K562 (cell line): ENCODE data around the gene TPD52L2. TPM values are rescaled to one million over a fixed set of nuclear protein-coding genes. Genes with fewer than 3 reads are reported as not detected.
A peak's percentile ranks its signal among the peaks of the same experiment; 100 is the strongest.

ENCODE experiments used
- BCL6 ChIP-seq: fragments of 250-450 bp; sonication (Bioruptor Pico); IDR thresholded peaks from 2 replicates; pipeline ENCODE4 v1.4.0; 2020
- CAMTA2 ChIP-seq: fragments of 250-450 bp; sonication (Bioruptor Pico); conservative IDR thresholded peaks from 2 replicates; pipeline ENCODE4 v1.5.1; 2022
- EZH2 ChIP-seq: IDR thresholded peaks from 2 replicates; pipeline ENCODE4 v1.6.1; 2012; ENCODE audit warnings: low read depth, mild to moderate bottlenecking, inconsistent platforms, low read length, borderline replicate concordance
- NFIX ChIP-seq: fragments of 250-450 bp; sonication (Bioruptor Pico); IDR thresholded peaks from 2 replicates; pipeline ENCODE4 v1.4.0; 2020; ENCODE audit warnings: low read depth, mild to moderate bottlenecking, moderate library complexity
- NFRKB ChIP-seq: fragments of 450-650 bp; IDR thresholded peaks from 2 replicates; pipeline ENCODE4 v1.6.1; 2016; ENCODE audit warnings: low read depth
- PHF8 ChIP-seq: fragments of 200-600 bp; sonication (generic); IDR thresholded peaks from 2 replicates; pipeline ENCODE4 v1.6.1; 2012; ENCODE audit warnings: mixed run types, mild to moderate bottlenecking, inconsistent platforms, low read length, moderate library complexity, borderline replicate concordance
- POU5F1 ChIP-seq: fragments of 150-350 bp; IDR thresholded peaks from 2 replicates; pipeline ENCODE4 v1.6.1; 2014; ENCODE audit warnings: borderline replicate concordance, low read length, low read depth, mild to moderate bottlenecking; ENCODE audit not compliant: partially characterized antibody
- PPARD ChIP-seq: fragments of 250-450 bp; sonication (Bioruptor Pico); IDR thresholded peaks from 2 replicates; pipeline ENCODE4 v1.8.0; 2022; ENCODE audit warnings: inconsistent platforms, mild to moderate bottlenecking, moderate library complexity
- PURB ChIP-seq: sonication (generic); formaldehyde crosslinking; IDR thresholded peaks from 2 replicates; pipeline ENCODE4 v1.9.0; 2021; ENCODE audit warnings: low read depth, mild to moderate bottlenecking, missing genetic modification reagents
- SRSF3 ChIP-seq: fragments of 200-400 bp; formaldehyde crosslinking; IDR thresholded peaks from 2 replicates; pipeline ENCODE4 v1.6.1; 2016; ENCODE audit warnings: mild to moderate bottlenecking, low read length, moderate library complexity; ENCODE audit not compliant: insufficient read depth
- TAL1 ChIP-seq: fragments of 450-650 bp; IDR thresholded peaks from 2 replicates; pipeline ENCODE4 v1.6.1; 2016; ENCODE audit warnings: mild to moderate bottlenecking
- TRIM24 ChIP-seq, 2 experiments: fragments of 450-650 bp; IDR thresholded peaks; 2 replicates each; pipeline ENCODE4 v1.6.1; 2016
- ZBTB1 ChIP-seq: sonication (generic); formaldehyde crosslinking; IDR thresholded peaks from 2 replicates; pipeline ENCODE4 v1.8.1; 2023; ENCODE audit warnings: missing genetic modification reagents, low read depth, mild to moderate bottlenecking, borderline replicate concordance
- ZNF146 ChIP-seq: IDR thresholded peaks from one replicate; pipeline ENCODE4 v1.6.1; 2018; ENCODE audit warnings: missing compliant biosample characterization; ENCODE audit not compliant: unreplicated experiment
- ZNF212 ChIP-seq: fragments of 450-650 bp; formaldehyde crosslinking; IDR thresholded peaks from 2 replicates; pipeline ENCODE4 v1.4.0; 2020; ENCODE audit warnings: mild to moderate bottlenecking
- ZNF23 ChIP-seq: fragments of 250-450 bp; sonication (Bioruptor Pico); IDR thresholded peaks from 2 replicates; pipeline ENCODE4 v1.4.0; 2020; ENCODE audit warnings: mild to moderate bottlenecking
- polyA plus RNA-seq, 8 experiments: library from polyadenylated mRNA; depleted of rRNA in 4 of 8; stranded (reverse) in 5 of 8; unstranded in 3 of 8; fragments of >200 nt; fragmentation: Nextera tagmentation in 2 of 8; fragmentation: Illumina TruSeq in 1 of 8; extraction: Ambion mirVana in 2 of 8; extraction: Trizol in 1 of 8; gene quantifications; 2 replicates each; pipeline versions ENCODE4 v1.2.1 to v1.2.3, GENCODE V29; 2011 to 2014; ENCODE audit warnings: inconsistent platforms in 1 of 8, missing spikeins in 1 of 8
- total RNA-seq, 7 experiments: library from RNA; depleted of rRNA in 6 of 7; stranded (reverse); fragments of >200 nt in 6 of 7; fragmentation: Illumina TruSeq in 2 of 7; extraction: Trizol in 2 of 7; gene quantifications; 2 replicates each; pipeline versions ENCODE4 v1.2.1 to v1.2.3, GENCODE V29; 2011 to 2021; ENCODE audit warnings: low replicate concordance in 1 of 7
- TF ChIP-seq, protein P1 (sequence below): fragments of 250-450 bp; sonication (Bioruptor Pico); IDR thresholded peaks from 2 replicates; pipeline ENCODE4 v1.8.0; 2021; ENCODE audit warnings: borderline replicate concordance, mild to moderate bottlenecking, moderate library complexity; ENCODE audit not compliant: poor library complexity, severe bottlenecking
- TF ChIP-seq, protein P2 (sequence below): fragments of 450-650 bp; IDR thresholded peaks from 2 replicates; pipeline ENCODE4 v1.6.1; 2017; ENCODE audit warnings: antibody characterized with exemption
- TF ChIP-seq, protein P3 (sequence below), 2 experiments: fragments of 450-650 bp; IDR thresholded peaks; 2 replicates each; pipeline ENCODE4 v1.6.1; 2018; ENCODE audit warnings: mild to moderate bottlenecking in 2 of 2, low read depth in 1 of 2; ENCODE audit not compliant: partially characterized antibody in 2 of 2
- TF ChIP-seq, protein P4 (sequence below): sonication (generic); formaldehyde crosslinking; IDR thresholded peaks from 2 replicates; pipeline ENCODE4 v1.8.0; 2023; ENCODE audit warnings: mild to moderate bottlenecking, missing genetic modification reagents

The TPD52L2 gene
- total and polyA plus RNA-seq, 9 of the 15 experiments (the other 6 are each of a cell fraction or from before 2014, with no cell fraction given), result 1.9 to 117 (median 74.6) TPM

DNA sequence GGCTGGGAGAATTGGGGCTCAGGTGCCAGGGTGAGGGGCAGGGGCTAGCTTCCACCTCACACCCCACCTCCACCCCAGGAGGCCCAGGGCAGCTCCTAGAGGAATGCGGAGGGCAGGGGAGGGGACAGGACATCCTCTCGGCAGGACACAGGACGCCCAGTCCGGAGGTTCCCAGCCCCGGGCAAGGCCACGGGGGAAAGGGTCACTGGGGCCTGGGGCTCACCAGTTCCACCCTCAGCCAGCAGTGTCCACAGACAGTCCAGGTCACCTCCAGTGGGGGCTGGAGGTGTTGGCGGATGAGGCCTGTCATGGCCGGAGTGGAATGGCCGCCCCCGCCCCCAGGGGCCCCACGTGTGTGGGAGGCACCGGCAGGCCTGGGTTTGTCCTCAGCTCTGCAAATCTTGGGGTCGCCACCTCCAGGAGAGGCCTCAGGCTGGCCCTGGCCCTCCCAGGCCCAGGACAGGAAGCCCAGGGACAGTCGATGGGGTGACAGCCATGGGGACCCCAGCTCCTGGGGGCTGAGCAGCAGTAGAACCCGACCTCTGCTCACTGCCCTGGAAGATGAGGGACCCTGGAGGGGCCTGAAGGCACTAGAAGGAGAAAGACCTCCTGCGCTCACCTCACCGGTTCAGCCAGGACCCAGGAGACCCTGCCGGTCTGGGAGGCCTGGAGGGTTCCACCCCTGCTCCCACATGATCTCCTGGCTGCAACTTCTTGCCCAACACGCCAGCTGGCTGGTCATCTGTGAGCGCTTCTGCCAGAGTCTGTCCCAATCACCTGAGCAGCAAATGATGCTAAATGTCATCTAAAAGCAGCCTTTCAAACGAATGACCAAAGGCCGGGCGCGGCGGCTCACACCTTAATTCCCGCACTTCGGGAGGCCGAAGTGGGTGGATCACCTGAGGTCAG lies 16.8 kb upstream of the TPD52L2 start (continued):
- TF ChIP-seq, protein P1, sequence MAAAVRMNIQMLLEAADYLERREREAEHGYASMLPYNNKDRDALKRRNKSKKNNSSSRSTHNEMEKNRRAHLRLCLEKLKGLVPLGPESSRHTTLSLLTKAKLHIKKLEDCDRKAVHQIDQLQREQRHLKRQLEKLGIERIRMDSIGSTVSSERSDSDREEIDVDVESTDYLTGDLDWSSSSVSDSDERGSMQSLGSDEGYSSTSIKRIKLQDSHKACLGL, result no peak
- TF ChIP-seq POU5F1 (no peak), ZBTB1 (CRISPR knock-in tag) (no peak), TAL1 (no peak), NFRKB (0 out of 2 replicates have a peak, but pooled peaks have one; percentile 28), BCL6 (CRISPR knock-in tag) (no peak), TRIM24 (IDR thresholded peaks at IDR 0.05) (no peak), PURB (CRISPR knock-in tag) (no peak), ZNF146 (no peak), CAMTA2 (no peak), PHF8 (0 out of 2 replicates have a peak, but pooled peaks have one; percentile 11), SRSF3 (no peak), EZH2 (no peak), NFIX (no peak), PPARD (CRISPR knock-in tag) (no peak), ZNF23 (CRISPR knock-in tag) (no peak), ZNF212 (CRISPR knock-in tag) (no peak)
- TF ChIP-seq, protein P2, sequence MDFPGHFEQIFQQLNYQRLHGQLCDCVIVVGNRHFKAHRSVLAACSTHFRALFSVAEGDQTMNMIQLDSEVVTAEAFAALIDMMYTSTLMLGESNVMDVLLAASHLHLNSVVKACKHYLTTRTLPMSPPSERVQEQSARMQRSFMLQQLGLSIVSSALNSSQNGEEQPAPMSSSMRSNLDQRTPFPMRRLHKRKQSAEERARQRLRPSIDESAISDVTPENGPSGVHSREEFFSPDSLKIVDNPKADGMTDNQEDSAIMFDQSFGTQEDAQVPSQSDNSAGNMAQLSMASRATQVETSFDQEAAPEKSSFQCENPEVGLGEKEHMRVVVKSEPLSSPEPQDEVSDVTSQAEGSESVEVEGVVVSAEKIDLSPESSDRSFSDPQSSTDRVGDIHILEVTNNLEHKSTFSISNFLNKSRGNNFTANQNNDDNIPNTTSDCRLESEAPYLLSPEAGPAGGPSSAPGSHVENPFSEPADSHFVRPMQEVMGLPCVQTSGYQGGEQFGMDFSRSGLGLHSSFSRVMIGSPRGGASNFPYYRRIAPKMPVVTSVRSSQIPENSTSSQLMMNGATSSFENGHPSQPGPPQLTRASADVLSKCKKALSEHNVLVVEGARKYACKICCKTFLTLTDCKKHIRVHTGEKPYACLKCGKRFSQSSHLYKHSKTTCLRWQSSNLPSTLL, result no peak
- TF ChIP-seq, protein P3, sequence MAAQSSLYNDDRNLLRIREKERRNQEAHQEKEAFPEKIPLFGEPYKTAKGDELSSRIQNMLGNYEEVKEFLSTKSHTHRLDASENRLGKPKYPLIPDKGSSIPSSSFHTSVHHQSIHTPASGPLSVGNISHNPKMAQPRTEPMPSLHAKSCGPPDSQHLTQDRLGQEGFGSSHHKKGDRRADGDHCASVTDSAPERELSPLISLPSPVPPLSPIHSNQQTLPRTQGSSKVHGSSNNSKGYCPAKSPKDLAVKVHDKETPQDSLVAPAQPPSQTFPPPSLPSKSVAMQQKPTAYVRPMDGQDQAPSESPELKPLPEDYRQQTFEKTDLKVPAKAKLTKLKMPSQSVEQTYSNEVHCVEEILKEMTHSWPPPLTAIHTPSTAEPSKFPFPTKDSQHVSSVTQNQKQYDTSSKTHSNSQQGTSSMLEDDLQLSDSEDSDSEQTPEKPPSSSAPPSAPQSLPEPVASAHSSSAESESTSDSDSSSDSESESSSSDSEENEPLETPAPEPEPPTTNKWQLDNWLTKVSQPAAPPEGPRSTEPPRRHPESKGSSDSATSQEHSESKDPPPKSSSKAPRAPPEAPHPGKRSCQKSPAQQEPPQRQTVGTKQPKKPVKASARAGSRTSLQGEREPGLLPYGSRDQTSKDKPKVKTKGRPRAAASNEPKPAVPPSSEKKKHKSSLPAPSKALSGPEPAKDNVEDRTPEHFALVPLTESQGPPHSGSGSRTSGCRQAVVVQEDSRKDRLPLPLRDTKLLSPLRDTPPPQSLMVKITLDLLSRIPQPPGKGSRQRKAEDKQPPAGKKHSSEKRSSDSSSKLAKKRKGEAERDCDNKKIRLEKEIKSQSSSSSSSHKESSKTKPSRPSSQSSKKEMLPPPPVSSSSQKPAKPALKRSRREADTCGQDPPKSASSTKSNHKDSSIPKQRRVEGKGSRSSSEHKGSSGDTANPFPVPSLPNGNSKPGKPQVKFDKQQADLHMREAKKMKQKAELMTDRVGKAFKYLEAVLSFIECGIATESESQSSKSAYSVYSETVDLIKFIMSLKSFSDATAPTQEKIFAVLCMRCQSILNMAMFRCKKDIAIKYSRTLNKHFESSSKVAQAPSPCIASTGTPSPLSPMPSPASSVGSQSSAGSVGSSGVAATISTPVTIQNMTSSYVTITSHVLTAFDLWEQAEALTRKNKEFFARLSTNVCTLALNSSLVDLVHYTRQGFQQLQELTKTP (IDR thresholded peaks at IDR 0.05; ENCODE audit: low read depth in 1 of 2, partially characterized antibody in 2 of 2), result no peak
- TF ChIP-seq, protein P4, sequence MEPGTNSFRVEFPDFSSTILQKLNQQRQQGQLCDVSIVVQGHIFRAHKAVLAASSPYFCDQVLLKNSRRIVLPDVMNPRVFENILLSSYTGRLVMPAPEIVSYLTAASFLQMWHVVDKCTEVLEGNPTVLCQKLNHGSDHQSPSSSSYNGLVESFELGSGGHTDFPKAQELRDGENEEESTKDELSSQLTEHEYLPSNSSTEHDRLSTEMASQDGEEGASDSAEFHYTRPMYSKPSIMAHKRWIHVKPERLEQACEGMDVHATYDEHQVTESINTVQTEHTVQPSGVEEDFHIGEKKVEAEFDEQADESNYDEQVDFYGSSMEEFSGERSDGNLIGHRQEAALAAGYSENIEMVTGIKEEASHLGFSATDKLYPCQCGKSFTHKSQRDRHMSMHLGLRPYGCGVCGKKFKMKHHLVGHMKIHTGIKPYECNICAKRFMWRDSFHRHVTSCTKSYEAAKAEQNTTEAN (CRISPR knock-in tag), result no peak
